ENCODE measurements around the gene FAM180B.

- TF ChIP-seq CTCF (IDR thresholded peaks at IDR 0.05 in 2 of 3, conservative IDR thresholded peaks at IDR 0.05 in 1 of 3; ENCODE audit: borderline replicate concordance in 1 of 3, insufficient read depth in 1 of 3, low read depth in 2 of 3, low read length in 2 of 3) (no peak), EZH2 (IDR thresholded peaks at IDR 0.05) (no peak), EGR1 (IDR thresholded peaks at IDR 0.05; ENCODE audit: low read depth) (no peak)
Measured at GRCh38 chr11:47615249-47615648, 28.8 kb downstream of the FAM180B start.
